ENCODE measurements around the gene SLC22A17.

Gene SLC22A17

DNA sequence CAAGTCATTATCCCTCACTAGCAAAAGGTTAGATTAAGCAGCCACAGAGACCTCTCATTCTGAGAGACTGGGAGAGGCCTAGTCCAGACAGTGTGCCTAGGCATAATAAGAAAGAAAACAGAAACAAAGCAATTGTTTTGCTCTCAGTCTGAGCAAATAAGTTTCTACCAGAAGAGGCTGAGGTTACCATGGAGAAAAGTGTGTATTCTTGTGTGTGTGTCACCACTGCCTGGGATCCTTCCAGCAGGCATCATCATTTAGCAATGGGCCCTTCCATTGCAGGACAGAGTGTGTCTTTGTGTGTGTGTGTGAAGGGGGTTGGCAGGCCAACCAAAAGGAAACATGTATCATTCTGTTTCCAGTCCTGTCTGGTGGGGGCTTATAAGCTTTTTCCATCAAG lies 8.6 kb upstream of the SLC22A17 start:
- no peak for DNase-seq

DNA sequence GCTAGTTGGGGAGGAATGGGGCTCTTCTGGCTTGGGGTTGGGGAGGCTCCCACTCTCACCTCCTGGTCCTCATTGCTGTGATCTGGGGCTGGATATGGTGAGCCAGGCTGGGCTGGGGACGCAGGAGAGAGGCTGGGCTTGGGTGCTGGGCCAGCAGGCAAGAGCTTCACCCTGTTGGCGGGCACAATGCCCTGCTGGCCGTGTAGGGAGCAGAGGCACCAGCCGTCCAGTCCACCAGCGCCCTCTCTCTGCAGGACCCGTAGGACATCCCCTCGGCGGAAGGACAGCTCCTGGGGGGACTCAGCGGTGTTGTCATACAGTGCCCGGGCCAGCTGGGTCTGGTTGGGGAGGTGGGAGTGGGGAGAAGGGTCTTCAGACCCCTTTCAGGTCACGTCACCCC lies 7.8 kb upstream of the SLC22A17 start:
- no peak for DNase-seq

- no peak for DNase-seq
Observed at GRCh38 chr14:23359722-23360447, 7.2 kb upstream of the SLC22A17 start.

DNA sequence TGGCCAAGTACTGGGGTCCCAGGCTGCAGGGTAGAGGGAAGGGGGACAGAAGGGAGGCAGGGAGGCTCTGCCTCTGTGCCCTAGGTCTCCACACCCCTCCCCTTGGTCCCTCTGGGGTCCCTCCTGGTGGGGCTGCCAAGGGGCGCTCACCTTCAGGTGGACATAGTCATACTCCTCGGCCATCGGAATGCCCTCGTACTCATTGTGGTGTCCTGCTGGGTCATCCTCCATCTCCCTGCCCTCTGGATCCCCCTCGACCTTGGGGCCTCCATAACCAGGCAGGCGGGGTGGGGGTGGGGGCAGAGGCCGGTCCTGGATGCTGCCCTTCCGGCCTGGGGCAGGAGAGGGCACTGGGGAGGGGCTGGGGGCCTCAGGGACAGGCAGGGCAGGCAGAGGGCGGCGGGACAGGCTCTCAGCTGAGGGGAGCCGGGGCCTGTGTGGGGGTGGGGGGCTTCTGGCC lies 6.5 kb upstream of the SLC22A17 start:
- DNase-seq, result no peak

DNA sequence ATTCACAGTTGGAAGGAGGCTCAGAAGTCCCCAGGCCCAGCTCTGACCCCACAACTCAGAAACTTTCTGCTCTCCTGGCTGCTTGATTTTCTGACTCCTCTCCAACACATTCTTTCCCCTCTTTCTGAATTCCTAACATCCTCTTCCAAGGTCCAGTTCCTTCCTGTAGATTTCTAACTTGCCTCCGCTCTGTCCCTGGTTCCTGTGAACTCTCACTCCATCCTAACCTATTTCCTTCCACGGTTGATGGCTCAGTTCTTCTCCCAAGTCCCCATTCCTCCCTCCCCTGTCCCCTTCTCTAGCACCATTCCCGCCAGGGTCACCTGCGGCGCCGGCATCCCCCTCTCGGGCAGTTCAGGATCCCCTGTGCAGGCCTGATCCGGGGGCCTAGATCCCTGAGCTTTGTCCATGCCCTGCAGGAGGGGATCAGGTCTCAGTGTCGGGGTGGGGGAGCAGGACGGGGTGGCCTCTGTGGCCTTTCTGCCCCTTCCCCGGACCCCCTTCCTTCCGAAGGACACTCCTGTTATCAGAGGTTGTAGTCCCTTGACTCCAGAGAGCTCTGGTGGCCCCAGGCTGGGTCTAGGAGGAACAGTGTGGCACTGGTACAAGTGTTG lies 6.0 kb upstream of the SLC22A17 start:
- no peak for DNase-seq

GRCh38 chr14:23358042-23358441 lies 5.4 kb upstream of the SLC22A17 start:
- no peak for DNase-seq

DNA sequence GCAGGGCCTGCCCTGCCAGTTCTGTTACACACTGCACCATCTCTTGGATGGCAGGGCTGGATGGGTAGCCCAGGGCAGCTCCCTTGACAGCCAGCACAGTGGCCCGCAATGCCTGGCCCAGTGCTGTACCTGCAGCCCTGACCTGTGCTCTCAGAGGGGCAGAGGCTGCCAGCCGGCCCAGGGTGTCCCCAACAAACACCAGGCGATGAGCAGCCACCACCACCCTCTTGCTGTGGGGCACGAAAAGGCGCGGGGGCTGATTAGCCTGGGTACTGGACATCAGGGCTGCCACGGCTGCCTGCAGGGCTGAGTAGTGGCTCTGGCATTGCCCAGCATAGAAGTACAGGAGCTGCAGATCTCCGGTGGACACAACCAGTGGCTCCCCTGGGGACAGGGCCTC lies 4.6 kb upstream of the SLC22A17 start:
- no peak for DNase-seq

DNA sequence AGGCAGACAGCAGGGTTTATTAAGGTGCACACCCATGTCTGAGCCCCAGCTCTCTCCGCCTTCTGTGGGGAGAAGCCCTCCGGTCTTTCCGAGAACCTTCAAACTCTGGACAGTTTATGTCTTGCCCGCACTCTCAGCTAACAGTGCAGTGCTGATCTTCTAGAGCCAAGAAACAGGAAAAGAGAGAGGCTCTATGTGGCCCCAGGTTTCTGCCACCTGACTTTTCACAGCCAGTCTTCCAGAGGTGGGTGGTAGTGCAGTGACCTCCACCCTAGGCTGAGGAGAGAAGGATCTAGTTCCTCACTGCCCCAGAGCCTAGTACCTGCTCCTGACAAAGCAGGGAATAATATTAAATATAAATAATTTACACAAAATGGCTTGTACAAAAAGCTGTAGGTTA lies 4.0 kb upstream of the SLC22A17 start:
- DNase-seq, result no peak

GRCh38 chr14:23355871-23356435 lies 3.3 kb upstream of the SLC22A17 start:
- DNase-seq, result no peak

- DNase-seq, result no peak
Observed at GRCh38 chr14:23354990-23355389, 2.3 kb upstream of the SLC22A17 start.

- DNase-seq, result no peak
Observed at GRCh38 chr14:23353433-23353780, 720 bp upstream of the SLC22A17 start.

DNA sequence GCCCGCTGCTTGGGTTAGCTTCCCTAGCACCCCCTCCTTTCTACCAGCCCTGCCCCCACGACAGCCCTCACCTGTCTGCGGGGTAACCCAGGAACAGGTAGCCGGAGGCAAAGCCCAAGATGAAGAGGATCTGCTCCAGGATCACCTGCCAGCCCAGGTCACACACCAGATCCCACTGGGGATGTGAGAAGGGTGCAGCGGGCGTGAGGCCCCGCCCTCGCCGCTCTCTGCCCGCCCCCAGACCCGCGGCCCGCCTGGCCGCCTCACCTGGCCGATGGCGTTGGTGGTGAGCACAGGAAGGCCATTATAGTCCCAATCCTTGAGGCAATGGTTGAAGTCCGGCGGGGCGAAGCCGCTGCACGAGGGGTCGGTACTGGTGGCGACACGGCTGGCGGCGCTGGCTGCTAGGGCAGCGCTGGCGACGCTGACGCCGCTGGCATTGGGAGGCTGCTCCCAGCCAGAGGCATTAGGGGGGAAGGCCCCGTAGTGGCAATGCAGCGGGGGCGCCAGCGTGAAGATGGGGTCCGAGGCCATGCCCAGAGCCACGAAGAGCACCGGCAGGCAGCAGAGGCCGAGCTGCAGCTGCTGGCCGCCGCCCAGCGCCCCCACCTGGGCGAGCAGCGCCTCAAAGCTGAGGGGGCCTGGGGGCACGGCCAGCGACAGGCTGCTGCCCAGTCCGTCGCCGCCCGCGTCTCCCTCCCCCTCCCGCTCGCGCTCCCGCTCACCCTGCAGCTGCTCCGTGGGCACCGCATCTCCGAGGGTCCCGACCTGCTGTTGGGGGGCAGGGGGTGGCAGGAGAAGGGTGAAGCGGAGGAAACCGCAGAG lies 794 bp downstream of the SLC22A17 start:
- no peak for DNase-seq

DNA sequence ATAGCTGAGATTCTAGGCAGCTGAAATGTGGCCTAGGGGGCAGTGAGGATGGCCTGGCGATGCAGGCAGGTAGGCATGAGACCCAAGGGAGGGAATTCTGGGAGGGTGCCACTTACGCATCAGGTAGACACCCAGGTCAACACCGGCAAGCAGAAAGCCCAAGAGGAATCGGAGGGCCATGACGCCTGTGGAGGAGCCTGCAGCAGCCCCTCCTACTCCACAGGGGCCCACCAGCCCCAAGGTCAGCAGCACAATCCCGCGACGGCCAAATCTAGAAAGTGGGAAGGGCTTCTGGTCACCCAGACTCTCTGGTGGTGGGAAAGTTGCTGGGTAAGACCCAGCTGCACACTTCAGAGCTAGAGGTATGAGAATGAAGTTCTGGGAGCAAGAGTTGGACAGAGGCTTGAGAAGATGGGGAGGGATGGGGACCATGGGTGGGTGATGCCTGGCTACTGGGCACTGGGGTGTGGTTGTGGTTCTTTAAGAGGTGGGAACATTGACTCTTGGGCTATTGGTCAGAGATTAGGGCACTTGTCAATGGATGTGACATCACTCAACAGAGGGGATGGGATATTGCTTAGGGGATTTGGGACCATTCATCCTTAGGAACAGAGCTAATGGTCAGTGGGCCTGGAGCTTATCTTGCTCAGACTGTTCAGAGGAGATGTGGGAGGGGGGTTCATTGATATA lies 3.4 kb downstream of the SLC22A17 start:
- DNase-seq, result no peak

GRCh38 chr14:23348297-23348655 lies 4.4 kb downstream of the SLC22A17 start:
- no peak for DNase-seq

- no peak for DNase-seq
Observed at GRCh38 chr14:23347406-23348296, 5.0 kb downstream of the SLC22A17 start.

DNA sequence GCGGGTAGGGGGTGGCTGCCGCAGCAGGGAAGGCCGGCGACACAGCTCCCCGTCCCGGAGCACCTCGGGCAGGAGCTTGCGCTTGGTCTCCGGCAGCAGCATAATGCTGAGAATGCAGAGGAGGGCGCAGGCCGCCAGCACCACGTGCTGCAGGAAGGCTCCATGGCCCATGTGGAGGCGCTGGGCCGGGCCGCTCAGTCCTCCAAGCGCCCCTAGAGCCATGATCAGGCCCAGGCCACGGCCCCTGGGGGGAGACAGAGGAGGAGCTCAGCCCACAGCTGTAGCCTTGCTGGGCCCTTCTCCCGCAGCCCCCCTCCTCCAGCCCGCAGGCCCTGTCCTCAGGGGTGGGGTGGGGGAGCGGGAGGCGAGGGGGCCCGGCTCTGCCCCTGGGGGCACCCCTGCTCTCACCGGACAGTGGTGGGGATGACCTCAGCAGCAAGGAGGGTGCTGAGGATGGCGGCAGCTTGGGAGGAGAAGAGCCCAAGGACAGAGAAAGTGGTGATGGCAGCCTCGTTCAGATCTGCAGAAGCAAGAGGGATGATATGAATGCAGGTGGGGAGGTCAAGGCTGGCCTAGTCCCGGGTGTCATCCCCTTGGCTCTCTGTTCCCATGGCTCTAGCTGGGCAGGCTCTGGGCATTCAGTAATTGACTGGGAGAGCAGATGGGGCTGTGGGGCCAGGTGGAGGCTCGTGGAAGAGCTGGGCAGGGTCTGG lies 5.8 kb downstream of the SLC22A17 start:
- no peak for DNase-seq

GRCh38 chr14:23345987-23346692 lies 6.5 kb downstream of the SLC22A17 start:
- no peak for DNase-seq

- no peak for DNase-seq
Observed at GRCh38 chr14:23344481-23344880, 8.2 kb downstream of the SLC22A17 start.

GRCh38 chr14:23339506-23340268 lies 13.0 kb downstream of the SLC22A17 start:
- DNase-seq, result no peak

DNA sequence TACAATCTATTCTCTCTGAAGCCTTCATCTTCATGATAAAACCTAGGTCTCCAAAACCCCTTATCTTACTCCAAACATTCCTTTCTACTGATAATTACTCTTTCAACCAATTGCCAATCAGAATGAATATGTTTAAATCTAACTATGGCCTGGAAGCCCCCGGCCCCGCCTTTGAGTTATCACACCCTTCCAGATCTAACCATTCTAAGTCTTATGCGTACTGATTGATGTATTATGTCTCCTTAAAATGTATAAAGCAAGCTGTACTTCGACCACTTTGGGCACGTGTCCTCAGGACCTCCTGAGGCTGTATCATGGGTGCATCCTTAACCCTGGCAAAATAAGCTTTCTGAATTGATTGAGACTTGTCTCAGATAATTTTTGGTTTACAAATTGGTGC lies 17.1 kb downstream of the SLC22A17 start:
- DNase-seq, result no peak
